GM21423 (cell line): ENCODE measurements around the gene PHB1.
"Not testable (repeated sequence)": the region's sequence is repeated elsewhere in the genome, so short reads cannot be mapped to it uniquely, and the experiment has no call there.

Experiments
- ATAC-seq: cut with Tn5 transposase; IDR thresholded peaks from one replicate; pipeline ENCODE4 v1.9.1; 2021; ENCODE audit warnings: mild to moderate bottlenecking, moderate library complexity; ENCODE audit not compliant: unreplicated experiment

The PHB1 gene

DNA sequence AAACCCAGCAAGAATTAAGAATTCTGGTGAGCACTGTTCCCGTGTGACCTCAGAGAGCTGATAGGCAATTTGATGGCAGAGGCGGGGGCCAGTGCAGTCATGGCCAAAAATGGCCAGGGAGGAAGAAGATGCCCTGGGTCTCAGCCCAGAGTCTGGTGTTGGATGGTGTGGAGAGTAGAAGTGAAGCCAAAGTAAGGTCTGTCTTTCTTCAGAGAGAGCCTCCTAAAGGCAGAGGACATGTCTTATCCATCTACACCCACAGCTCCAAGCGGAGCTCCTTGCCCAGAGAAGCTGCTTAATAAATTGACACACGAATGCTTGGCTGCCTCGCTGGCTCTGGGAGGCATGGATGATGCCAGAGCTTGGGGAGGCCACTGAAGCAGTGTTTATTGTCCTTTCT is 32.9 kb downstream of the PHB1 start:
- no peak for ATAC-seq

DNA sequence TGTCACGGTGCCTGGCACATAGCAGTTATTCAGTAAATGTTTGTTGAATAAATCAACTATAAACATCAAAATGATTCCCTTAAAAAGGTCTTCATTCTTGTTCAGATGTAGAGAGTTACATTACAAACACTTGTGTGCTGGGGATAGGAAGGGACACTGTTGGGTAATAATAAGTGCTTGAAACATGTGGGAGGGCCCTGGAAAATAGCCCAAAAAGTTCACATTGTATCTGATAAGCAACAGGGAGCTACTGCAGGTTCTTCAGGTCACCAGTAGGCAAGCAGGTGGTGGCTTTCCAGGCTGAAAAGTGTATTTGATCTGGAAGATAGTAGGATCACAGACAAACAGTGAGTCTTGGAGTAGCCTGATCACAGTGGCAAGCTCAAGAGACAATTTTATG is 33.6 kb downstream of the PHB1 start:
- ATAC-seq, result no peak

DNA sequence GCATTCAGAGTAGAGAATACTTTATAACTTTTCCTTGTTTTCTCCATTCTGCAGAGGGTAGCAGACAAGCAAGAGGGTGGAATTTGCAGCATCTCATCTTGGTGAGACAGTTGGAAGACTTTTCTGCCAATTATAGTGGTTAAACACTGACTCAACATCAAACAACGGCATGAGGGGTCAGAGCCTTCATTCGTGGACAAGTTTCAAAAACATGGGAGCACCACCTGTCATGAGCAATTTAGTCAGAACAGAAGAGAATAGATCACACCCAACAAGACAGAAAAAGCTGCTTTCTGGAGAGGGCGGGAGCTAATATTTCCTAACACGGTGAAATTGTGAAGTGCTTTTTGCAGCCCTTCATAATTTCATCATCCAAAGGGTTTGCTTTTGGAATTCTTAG is 34.8 kb downstream of the PHB1 start:
- ATAC-seq, result no peak

DNA sequence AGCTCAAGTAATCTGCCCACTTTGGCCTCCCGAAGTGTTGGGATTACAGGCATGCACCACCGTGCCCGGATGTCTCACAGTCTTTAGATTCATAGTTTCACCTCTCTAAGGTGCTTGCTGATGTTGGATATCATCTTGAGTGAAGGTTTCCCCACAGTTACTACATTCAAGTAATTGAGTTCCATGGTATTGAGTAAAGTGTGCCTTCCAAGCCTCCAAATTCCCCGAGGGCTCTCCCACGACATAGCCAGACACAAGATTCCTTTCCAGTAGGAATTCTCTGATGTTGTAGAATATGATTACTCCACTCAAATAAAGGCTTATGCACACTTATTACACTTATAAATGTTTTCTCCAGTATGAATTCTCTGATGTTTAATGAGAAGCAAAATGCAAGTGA is 36.4 kb downstream of the PHB1 start:
- ATAC-seq, result no peak

GRCh38 chr17:49375544-49375943 is 39.1 kb downstream of the PHB1 start:
- ATAC-seq, result no peak

DNA sequence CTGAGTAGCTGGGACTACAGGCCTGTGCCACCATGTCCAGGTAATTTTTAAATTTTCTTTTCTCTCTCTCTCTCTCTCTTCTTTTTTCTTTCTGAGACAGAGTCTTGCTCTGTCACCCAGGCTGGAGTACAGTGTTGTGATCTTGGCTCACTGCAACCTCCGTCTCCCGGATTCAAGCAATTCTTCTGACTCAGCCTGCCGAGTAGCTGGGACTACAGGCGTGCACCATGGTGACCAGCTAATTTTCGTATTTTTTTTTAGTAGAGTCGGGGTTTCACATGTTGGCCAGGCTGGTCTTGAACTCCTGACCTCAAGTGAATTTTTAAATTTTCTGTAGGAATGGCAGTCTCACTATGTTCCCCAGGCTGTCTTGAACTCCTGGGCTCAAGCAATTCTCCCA is 41.6 kb downstream of the PHB1 start:
- no peak for ATAC-seq

DNA sequence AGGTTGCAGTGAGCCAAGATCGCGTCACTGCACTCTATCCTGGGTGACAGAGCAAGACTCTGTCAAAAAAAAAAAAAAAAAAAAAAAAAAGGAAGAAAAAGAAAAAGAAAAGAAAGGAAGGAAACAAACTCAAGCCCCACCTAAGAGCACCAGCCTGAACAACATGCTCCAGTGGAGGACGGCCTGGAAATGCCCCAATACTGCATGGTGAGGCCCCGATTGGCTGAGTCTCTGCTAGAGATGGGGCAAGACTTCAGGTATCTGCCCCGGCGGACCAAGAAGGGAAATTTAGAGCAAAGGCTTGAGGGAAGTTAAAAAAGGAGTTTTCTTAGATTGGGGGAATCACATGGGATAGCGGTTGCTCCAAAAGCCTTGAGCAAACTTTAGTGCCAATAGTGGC is 42.3 kb downstream of the PHB1 start:
- ATAC-seq, result no peak

DNA sequence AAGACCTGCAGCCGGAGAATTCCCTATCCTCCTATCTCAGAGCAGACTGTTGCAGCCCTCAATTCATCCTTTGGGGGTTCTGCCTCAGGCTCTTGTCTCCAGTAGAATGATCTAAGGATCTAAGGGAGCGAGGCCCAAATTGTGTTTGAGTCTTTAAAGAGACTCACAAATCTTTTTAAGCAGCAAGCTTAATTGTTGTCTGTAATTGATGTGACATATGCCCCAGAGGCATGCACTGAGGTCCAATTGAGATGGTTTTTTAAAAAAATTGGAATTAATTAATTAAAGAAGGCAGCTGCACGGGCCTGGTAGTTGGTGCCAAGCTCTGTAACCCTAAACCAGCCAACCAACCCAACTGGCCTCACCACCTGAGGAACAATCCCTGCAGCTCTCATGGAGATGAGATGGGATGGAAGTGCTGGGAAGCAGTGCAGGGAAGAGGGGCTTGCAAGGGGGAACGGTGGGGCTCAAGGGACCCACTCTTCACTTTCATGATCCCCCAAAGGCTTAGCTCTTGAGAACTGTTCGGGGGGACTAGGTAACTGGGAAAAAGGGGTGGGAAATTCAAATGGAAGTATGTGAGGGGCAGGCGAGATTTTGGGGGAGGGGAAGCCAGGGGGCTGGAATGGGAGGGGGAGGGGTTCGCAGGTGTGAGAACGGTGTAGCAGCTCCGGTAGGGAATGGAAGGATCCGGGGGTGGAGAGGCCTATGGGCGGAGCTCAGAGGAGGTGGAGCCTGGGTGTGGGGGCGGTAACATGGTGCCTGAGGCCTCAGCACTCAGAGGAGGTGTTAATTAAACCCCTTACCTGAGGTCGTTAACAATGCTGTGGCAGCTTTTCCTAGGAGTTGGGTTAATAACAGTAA is 43.5 kb downstream of the PHB1 start:
- ATAC-seq, result no peak

DNA sequence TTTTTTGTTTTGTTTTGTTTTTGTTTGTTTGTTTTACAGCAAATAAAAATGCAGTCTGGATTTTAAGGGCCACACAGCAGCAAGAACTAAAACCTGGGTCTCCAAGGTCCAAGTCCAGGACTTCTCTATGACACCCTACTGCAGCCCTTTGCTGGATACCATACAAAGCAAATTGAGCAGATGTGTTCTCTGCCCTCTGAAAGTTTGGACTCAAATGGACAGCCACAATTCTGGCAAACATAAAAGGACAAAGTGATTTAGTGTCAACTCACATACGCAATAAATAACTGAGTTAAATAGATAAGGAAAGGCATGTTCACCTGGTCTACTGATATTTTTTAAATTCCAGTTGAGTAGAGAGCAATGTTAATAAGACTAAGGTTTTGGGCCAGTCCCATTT is 44.9 kb downstream of the PHB1 start:
- ATAC-seq, result no peak

- ATAC-seq, result no peak
Measured at GRCh38 chr17:49369089-49369488, 45.6 kb downstream of the PHB1 start.

DNA sequence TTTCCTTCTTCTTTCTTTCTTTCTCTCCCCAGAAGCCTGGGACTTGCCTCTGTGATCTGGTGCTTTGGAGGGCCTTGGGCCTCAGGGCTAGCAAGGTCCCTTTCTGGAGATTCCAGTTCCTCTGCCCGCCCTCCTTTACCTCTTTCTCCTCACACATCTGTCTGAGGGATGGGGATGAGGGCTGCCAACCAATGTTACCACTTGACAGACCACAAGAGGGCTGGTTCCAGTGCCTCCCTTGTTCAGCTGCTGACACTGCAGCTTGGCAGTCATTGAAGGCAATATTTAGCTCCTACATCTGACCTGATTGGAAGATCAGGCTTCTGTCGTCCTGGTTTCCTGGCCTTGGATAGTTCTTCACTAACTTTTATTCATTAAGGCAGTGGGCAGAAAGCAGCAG is 49.0 kb downstream of the PHB1 start:
- ATAC-seq, result no peak

DNA sequence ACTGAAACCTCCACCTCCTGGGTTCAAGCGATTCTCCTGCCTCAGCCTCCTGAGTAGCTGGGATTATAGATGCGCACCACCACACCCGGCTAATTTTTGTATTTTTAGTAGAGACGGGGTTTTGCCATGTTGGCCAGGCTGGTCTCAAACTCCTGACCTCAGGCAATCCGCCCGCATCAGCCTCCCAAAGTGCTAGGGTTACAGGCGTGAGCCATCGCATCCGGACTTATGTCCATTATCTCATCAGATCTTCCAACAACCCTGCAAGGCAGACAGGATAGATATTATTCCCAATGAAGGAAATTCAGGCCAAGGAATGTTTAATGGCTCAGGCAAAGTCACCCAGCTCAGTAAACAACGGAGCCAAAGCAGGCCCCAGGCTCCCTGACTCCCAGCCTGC is 49.6 kb downstream of the PHB1 start:
- ATAC-seq, result not testable (repeated sequence)

GRCh38 chr17:49364119-49364518 is 50.6 kb downstream of the PHB1 start:
- ATAC-seq, result no peak

DNA sequence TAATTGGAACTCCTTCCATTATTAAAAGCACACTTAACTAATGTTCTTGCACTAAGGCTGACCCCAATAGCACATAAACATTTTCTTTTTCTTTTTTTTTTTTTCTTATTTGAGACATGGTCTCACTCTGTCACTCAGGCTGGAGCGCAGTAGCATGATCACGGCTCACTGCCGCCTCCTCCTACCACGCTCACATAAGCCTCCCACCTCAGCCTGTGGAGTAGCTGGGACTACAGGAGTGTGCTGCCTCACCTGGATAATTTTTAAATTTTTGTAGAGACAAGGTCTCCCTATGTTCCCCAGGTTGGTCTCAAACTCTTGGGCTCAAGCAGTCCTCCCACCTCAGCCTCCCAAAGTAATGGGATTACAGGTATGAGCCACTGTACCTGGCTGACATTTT is 51.4 kb downstream of the PHB1 start:
- no peak for ATAC-seq

GRCh38 chr17:49362723-49363117 is 52.0 kb downstream of the PHB1 start:
- ATAC-seq, result no peak

DNA sequence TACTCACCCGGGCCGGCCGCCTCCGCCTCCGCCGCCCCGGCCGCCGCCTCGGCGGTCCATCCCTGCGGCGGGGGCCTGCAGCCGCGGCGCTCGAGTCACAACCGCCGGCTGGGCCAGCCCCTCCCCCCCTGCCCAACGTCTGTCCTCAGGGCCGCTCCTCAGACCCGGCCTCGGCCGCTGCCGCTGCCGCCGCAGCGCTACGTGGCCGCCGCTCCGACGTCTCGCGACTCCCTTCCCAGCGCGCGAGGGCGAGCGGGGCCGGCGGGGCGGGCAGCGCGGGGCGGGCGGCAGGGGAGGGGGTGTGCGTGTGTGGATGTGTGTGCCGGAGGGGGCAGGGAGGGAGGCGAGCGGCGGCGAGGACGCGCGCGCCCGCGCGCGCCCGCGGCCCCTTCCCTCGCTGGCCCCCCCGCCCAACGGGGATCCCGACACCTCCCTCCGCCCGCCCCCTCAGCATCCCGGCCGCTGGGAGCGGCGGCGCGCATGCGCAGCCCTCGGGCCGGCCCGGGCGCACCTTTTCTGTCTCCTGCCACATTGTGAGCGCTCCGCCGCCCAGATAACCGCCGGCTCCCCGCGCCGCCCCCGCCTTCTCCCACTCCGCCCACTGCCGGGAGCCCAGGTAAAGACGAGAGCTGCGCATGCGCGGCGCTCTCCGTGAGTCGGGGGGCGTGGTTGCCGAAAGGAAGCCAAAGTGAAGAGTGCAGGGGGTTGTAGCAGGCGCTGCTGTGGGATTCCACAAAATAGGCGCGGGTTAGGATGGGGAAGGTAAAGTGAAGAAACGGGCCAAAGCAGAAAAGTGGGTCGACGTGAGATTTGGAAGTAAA is 52.6 kb downstream of the PHB1 start, which contains the start of gene ZNF652:
Gene ZNF652 (minus strand): TSS at position 349 of the 821 bp plus-strand sequence. CDS start 44,525 bp downstream, outside the sequence.
- peak; percentile 57 for ATAC-seq

GRCh38 chr17:49361129-49361901 is 53.4 kb downstream of the PHB1 start:
- ATAC-seq, result peak; percentile 24

GRCh38 chr17:49360796-49361128 is 53.9 kb downstream of the PHB1 start:
- no peak for ATAC-seq

GRCh38 chr17:49359990-49360795 is 54.5 kb downstream of the PHB1 start:
- ATAC-seq, result no peak

DNA sequence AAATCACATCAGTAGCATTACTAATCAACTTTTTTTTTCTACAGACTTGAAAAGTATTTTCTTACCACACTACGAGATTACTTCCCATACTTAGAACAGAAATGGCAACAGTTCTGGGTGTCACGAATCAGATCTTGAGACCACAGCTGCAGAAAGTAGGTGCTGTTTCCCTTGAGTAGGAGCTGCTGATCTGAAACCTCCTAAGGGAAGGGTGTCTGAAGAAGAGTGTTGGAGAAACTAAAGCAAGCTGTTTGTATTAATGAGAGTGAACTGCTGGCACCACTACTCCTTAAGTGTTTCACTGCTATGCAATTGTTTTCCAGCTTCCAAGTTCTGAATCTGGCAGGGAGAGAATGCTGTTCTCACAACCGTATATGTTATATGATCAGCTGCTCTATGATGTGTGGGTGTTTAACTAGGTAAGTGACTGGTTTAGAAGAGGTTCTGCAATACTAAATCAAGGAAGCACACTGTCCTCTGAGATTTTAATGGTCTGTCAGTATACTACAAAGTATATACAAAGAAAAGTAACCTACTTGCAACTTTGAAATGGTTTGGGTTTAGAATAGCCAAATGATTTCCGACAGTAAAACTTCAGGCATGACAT is 55.9 kb downstream of the PHB1 start:
- no peak for ATAC-seq
